WTC11 (cell line): ENCODE measurements around the gene SFMBT1. TPM values are rescaled to one million over a fixed set of nuclear protein-coding genes. Genes with fewer than 3 reads are reported as not detected.

Experiments used
- ATAC-seq: fragments of 200-7000 bp; cut with Tn5 transposase; 2 replicates; pipeline ENCODE4 v1.10.0; 2021; ENCODE audit warnings: mild to moderate bottlenecking, moderate library complexity
- CTCF ChIA-PET: fragments of 300-600 bp; sonication (Branson Sonifier 250); formaldehyde crosslinking; loops from one replicate; lab custom pipeline; 2021; ENCODE audit warnings: antibody characterized with exemption; lab: Charles Lee
- POLR2A ChIA-PET: fragments of 350-600 bp; sonication (Branson Sonifier 250); formaldehyde crosslinking; loops from one replicate; lab custom pipeline; 2021; ENCODE audit warnings: antibody characterized with exemption; lab: Charles Lee
- DNase-seq: peaks from one replicate; pipeline ENCODE4 v3.0.0; 2021; ENCODE audit warnings: low spot score
- H3K27ac Mint-ChIP-seq: 2 replicates; pipeline ENCODE4 v1.8.0; 2021; ENCODE audit warnings: mixed read lengths
- H3K27me3 Mint-ChIP-seq: 2 replicates; pipeline ENCODE4 v1.8.0; 2021; ENCODE audit warnings: low read depth, mild to moderate bottlenecking, moderate library complexity, mixed read lengths
- H3K36me3 Mint-ChIP-seq: 2 replicates; pipeline ENCODE4 v1.8.0; 2021; ENCODE audit warnings: mixed read lengths
- H3K4me1 Mint-ChIP-seq: 2 replicates; pipeline ENCODE4 v1.8.0; 2022; ENCODE audit warnings: mixed read lengths
- H3K4me3 Mint-ChIP-seq: 2 replicates; pipeline ENCODE4 v1.8.0; 2021; ENCODE audit warnings: mild to moderate bottlenecking, moderate library complexity, mixed read lengths
- H3K9me3 Mint-ChIP-seq: 2 replicates; pipeline ENCODE4 v1.8.0; 2021; ENCODE audit warnings: mixed read lengths
- ATF3 ChIP-seq: sonication (generic); formaldehyde crosslinking; conservative IDR thresholded peaks from 2 replicates; pipeline ENCODE4 v1.8.1; 2022; ENCODE audit warnings: mild to moderate bottlenecking, missing genetic modification reagents
- EMX1 ChIP-seq: fragments of 250-450 bp; sonication (Bioruptor Pico); IDR thresholded peaks from 2 replicates; pipeline ENCODE4 v1.8.0; 2021; ENCODE audit warnings: mild to moderate bottlenecking
- FOXP4 ChIP-seq: sonication (generic); formaldehyde crosslinking; IDR thresholded peaks from 2 replicates; pipeline ENCODE4 v1.8.0; 2022; ENCODE audit warnings: mild to moderate bottlenecking, missing genetic modification reagents
- HMGXB4 ChIP-seq: sonication (generic); formaldehyde crosslinking; IDR thresholded peaks from 2 replicates; pipeline ENCODE4 v1.8.1; 2023; ENCODE audit warnings: mild to moderate bottlenecking, moderate library complexity, missing genetic modification reagents
- JUN ChIP-seq: sonication (generic); formaldehyde crosslinking; IDR thresholded peaks from 2 replicates; pipeline ENCODE4 v1.8.0; 2023; ENCODE audit warnings: mild to moderate bottlenecking, missing genetic modification reagents
- MYBL2 ChIP-seq: sonication (generic); formaldehyde crosslinking; IDR thresholded peaks from 2 replicates; pipeline ENCODE4 v1.8.1; 2023; ENCODE audit warnings: mild to moderate bottlenecking, moderate library complexity, missing genetic modification reagents
- NFATC4 ChIP-seq: fragments of 250-450 bp; sonication (Bioruptor Pico); IDR thresholded peaks from 2 replicates; pipeline ENCODE4 v1.9.0; 2021; ENCODE audit warnings: mild to moderate bottlenecking
- NR1H2 ChIP-seq: sonication (generic); formaldehyde crosslinking; IDR thresholded peaks from 2 replicates; pipeline ENCODE4 v1.9.0; 2021; ENCODE audit warnings: mild to moderate bottlenecking, moderate library complexity, missing genetic modification reagents
- OVOL2 ChIP-seq: fragments of 250-450 bp; sonication (Bioruptor Pico); IDR thresholded peaks from 2 replicates; pipeline ENCODE4 v1.9.0; 2021; ENCODE audit warnings: mild to moderate bottlenecking, borderline replicate concordance
- RORB ChIP-seq: fragments of 250-450 bp; sonication (Bioruptor Pico); IDR thresholded peaks from 2 replicates; pipeline ENCODE4 v1.9.0; 2021; ENCODE audit warnings: mild to moderate bottlenecking
- SMAD3 ChIP-seq: sonication (generic); formaldehyde crosslinking; IDR thresholded peaks from 2 replicates; pipeline ENCODE4 v1.8.0; 2022; ENCODE audit warnings: missing genetic modification reagents, mild to moderate bottlenecking, borderline replicate concordance
- TEAD4 ChIP-seq: sonication (generic); formaldehyde crosslinking; IDR thresholded peaks from 2 replicates; pipeline ENCODE4 v1.8.0; 2022; ENCODE audit warnings: mild to moderate bottlenecking, missing genetic modification reagents
- ZNF317 ChIP-seq: sonication (generic); formaldehyde crosslinking; IDR thresholded peaks from 2 replicates; pipeline ENCODE4 v1.8.1; 2023; ENCODE audit warnings: low read depth, mild to moderate bottlenecking, moderate library complexity, missing genetic modification reagents, borderline replicate concordance
- ZNF671 ChIP-seq: fragments of 250-450 bp; sonication (Bioruptor Pico); IDR thresholded peaks from 2 replicates; pipeline ENCODE4 v1.8.0; 2021; ENCODE audit warnings: mild to moderate bottlenecking
- total RNA-seq: library from RNA; stranded (reverse); gene quantifications from 3 replicates; pipeline ENCODE4 v1.2.3, GENCODE V29; 2021

The SFMBT1 gene
- total RNA-seq, 1 experiment from 2014 or later: 20.9 TPM

- H3K4me1 Mint-ChIP-seq: no peaks in the 10 kb centered on the region
- POLR2A ChIA-PET: interaction anchor here (0.9 kb wide), 1 partner anchor 15 kb away, joined by 3 read pairs; no protein-coding TSS in a partner anchor
Observed at GRCh38 chr3:52857133-52857532, 188.7 kb downstream of the SFMBT1 start.

GRCh38 chr3:52856666-52857065, 189.2 kb downstream of the SFMBT1 start:
- Mint-ChIP-seq H3K36me3 (peaks cover 8% of the 10 kb centered on the region), H3K9me3 (no peaks in the 10 kb centered on the region), H3K4me3 (no peak overlapping the region), H3K27me3 (no peaks in the 10 kb centered on the region)
- ATAC-seq: no peak
- CTCF ChIA-PET: no interaction called here
- no peak for DNase-seq
- TF ChIP-seq ZNF671 (CRISPR knock-in tag) (no peak), HMGXB4 (no peak), ATF3 (CRISPR knock-in tag) (no peak), NFATC4 (no peak), TEAD4 (CRISPR knock-in tag) (no peak), SMAD3 (CRISPR knock-in tag) (no peak), NR1H2 (CRISPR knock-in tag) (no peak)
- TF ChIP-seq, all 79 proteins: peak for 0
- Mint-ChIP-seq H3K27ac (no peak overlapping the region), H3K4me1 (no peaks in the 10 kb centered on the region)
- POLR2A ChIA-PET: interaction anchor here (0.5 to 0.9 kb wide), 2 partner anchors 15 to 1203 kb away, joined by 3 read pairs; no protein-coding TSS in a partner anchor

More at GRCh38 chr3:52857133-52857532, 188.7 kb downstream of the SFMBT1 start:
- Mint-ChIP-seq H3K9me3 (no peaks in the 10 kb centered on the region), H3K27ac (no peak overlapping the region), H3K27me3 (no peaks in the 10 kb centered on the region), H3K4me3 (no peak overlapping the region), H3K36me3 (peaks cover 4% of the 10 kb centered on the region)
- no peak for TF ChIP-seq MYBL2 (CRISPR knock-in tag)
- TF ChIP-seq EMX1 (CRISPR knock-in tag): no peak
- TF ChIP-seq JUN (CRISPR knock-in tag): no peak
- no peak for DNase-seq
- CTCF ChIA-PET: no interaction called here
- no peak for ATAC-seq

GRCh38 chr3:52854013-52854412, 191.9 kb downstream of the SFMBT1 start:
- H3K36me3 Mint-ChIP-seq: peaks cover 14% of the 10 kb centered on the region
- ATAC-seq (0 out of 2 replicates have a peak, but pooled peaks have one; percentile 17), DNase-seq (no peak)
- ChIA-PET POLR2A (no interaction called here), CTCF (interaction anchor here (0.5 to 2.3 kb wide), 5 partner anchors 25 to 257 kb away, joined by 3 to 10 read pairs (median 5); no protein-coding TSS in a partner anchor)
- no peaks in the 10 kb centered on the region for H3K27me3 Mint-ChIP-seq
- no peaks in the 10 kb centered on the region for H3K4me1 Mint-ChIP-seq
- no peak overlapping the region for H3K4me3 Mint-ChIP-seq
- no peaks in the 10 kb centered on the region for H3K9me3 Mint-ChIP-seq
- H3K27ac Mint-ChIP-seq: no peak overlapping the region
- TF ChIP-seq OVOL2 (CRISPR knock-in tag) (no peak), HMGXB4 (no peak), ZNF317 (CRISPR knock-in tag) (no peak), MYBL2 (CRISPR knock-in tag) (no peak), RORB (CRISPR knock-in tag) (no peak), FOXP4 (CRISPR knock-in tag) (no peak)

Other genes with a start within 250 kb of the SFMBT1 start
- 2.4 to 6.2 TPM (median 3.9 TPM) in 3 replicates for gene ITIH4, start 215.4 kb downstream of the SFMBT1 start, total RNA-seq
- 2.7 to 4.2 TPM (median 3.3 TPM) in 3 replicates for gene MUSTN1, start 211.1 kb downstream of the SFMBT1 start, total RNA-seq
- 27.1 to 35.5 TPM (median 28.4 TPM) in 3 replicates for gene STIMATE, start 148.5 kb downstream of the SFMBT1 start, total RNA-seq
- 26.3 to 28.0 TPM (median 27.1 TPM) in 3 replicates for gene RFT1, start 84.4 kb upstream of the SFMBT1 start, total RNA-seq
- 16.7 to 19.2 TPM (median 18.0 TPM) in 3 replicates for gene PRKCD, start 115.1 kb upstream of the SFMBT1 start, total RNA-seq
- gene TKT, start 209.9 kb upstream of the SFMBT1 start, total RNA-seq: 1,040 to 1,222 TPM (median 1,204 TPM) in 3 replicates